ENCODE results near the gene UNC119B. TPM values are rescaled to one million over a fixed set of nuclear protein-coding genes. Genes with fewer than 3 reads are reported as not detected.
A peak's percentile ranks its signal among the peaks of the same experiment; 100 is the strongest.
"Not testable (repeated sequence)": the region's sequence is repeated elsewhere in the genome, so short reads cannot be mapped to it uniquely, and the experiment has no call there.

The UNC119B gene
- 11.2 and 15.0 TPM in 2 replicates for total RNA-seq (2014; rRNA removed; shearing (Covaris generic))

DNA sequence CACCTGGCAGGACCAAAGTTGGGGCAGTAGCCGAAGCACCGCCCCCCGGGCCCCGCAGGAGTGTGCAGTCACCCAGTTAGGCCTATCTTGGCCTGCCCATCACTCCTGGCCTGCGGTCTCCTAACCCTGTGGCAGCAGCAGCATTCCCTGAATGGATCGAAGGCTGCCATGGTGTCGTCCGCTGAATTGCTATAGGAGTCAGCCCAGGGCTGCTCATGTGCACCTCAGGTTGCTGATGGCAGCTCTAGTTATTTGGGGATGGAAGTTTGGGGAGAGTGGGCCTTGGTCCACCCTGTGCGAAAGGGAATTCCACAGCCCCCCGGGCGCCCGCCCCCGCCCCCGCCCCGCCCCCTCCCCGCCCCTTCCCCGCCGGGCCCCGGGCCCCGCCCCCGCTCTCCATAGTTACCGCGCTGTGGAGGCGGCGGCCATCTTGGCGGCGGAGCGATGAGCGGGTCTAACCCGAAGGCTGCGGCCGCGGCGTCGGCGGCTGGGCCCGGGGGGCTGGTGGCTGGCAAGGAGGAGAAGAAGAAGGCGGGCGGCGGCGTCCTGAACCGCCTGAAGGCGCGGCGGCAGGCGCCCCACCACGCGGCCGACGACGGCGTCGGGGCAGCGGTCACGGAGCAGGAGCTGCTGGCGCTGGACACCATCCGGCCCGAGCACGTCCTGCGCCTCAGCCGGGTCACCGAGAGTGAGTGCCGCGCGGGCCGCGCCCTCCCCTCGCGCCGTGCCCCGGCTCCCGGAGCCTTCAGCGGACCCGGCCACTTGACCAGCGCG, at the start of gene UNC119B:
UNC119B (plus strand) TSS at position 428 of the 774 bp plus-strand sequence; CDS start at position 445, 17 bp downstream.
- peak; percentile 74 for DNase-seq (ENCODE audit: low read depth)

DNA sequence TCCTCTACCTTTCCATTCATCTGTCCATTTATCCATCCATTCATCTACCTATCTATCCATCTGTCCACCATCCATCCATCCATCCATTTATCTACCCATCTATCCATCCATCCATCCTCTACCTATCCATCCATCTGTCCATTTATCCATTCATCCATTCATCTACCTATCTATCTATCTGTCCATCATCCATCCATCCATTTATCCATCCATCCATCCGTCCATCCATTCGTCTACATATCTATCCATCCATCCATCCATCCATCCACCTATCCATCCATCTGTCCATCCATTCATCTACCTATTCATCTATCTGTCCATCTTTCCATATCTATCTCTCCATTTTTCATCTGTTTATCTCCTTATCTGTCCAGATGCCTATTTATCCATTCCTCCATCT, 48.8 kb upstream of the UNC119B start:
- DNase-seq (ENCODE audit: low read depth) = no peak

DNA sequence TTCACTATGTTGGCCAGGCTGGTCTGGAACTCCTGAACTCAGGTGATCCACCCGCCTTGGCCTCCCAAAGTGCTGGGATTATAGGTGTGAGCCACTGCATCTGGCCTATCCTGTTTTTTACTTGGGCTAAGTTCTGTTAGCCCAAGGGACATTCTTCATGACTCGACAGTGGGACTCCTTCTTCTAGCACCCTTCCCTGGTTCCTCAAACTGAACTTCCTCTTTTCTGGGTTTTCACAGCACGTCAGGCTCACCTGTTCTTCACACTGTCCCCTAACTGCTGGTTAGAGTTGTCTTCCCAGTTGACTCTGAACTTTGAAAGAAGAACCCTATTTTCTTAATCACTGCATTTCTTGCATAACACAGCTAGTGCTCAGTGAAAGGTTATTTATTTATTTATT, 47.4 kb upstream of the UNC119B start:
- no peak for DNase-seq (ENCODE audit: low read depth)

DNA sequence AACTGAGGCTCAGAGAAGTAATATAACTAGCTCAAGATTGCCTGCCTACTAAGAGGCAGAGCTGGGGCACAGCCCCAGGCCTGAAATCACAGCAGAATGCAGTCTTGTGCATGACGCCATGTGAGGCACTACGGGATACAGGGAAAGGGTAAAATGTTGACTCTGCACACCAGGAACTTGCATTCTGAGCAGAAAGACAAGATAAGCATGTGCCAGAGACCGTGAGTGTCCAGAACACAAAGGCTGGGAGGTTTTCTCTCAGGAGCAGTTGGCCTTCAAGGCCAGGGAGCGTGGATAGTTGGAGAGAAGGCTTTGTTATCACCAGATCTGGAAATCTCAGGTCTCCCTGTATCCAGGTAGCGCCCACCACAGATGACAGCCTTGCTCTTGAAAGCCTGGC, 46.5 kb upstream of the UNC119B start:
- no peak for DNase-seq (ENCODE audit: low read depth)

DNA sequence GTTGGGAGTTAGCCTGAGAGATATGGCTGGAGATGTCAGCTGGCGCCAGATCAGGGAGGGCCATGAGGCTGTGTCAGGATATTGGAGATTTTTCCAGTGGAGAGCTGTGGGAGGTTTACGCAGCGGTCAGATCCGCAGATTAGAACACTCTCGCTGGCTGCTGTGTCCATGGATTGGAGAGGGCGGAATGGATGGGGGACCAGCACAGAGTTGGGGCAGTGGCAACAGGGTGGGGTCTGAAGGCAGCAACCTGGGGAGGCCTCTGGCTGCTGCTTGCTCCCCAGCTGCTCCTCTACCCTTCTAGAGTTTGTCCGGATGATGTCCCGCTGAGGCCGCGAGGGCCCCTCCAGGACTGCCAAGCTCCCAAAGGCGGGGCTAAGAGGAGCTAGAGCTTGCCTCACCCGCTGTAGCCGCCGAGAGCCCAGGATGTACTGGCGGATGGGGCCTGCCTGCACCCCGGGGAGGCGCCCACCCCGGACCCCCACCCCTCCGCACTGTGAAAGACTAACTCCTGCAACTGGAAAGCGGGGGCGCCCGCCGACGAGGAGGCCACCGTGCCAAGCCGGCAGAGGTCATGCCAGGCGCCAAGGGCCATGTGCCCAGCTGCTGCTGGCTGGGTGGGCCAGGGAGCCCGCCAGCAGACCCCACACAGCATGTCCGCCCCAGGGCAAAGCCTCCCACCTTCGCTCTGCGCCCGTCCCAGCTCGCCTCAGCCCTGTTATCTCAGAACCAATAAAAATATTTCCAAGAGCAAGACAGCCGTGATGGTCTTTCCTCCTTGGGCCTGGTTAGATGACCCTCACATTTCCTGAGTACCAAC, 43.5 kb upstream of the UNC119B start:
- no peak for DNase-seq (ENCODE audit: low read depth)

GRCh38 chr12:120668091-120668867, 42.0 kb upstream of the UNC119B start:
- no peak for DNase-seq (ENCODE audit: low read depth)

GRCh38 chr12:120668868-120669840, 41.1 kb upstream of the UNC119B start:
- peak; percentile 32 for DNase-seq (ENCODE audit: low read depth)

DNA sequence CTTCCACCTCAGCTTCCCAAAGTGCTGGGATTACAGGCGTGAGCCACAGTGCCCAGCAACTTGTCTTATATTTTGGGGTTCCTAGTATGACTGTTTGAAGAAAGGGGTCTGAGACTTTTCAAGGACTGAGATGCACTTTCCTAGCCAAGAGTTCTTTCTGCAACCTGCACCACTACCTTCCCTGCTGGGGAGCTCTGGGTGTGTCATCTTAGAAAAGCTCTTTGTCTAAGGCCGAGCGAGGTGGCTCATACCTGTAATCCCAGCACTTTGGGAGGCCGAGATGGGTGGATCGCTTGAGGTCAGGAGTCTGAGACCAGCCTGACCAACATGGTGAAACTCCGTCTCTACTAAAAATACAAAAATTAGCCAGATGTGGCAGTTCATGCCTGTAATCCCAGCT, 40.0 kb upstream of the UNC119B start:
- DNase-seq (ENCODE audit: low read depth) = not testable (repeated sequence)

- DNase-seq (ENCODE audit: low read depth) = no peak
Measured at GRCh38 chr12:120670667-120671066, 39.6 kb upstream of the UNC119B start.

DNA sequence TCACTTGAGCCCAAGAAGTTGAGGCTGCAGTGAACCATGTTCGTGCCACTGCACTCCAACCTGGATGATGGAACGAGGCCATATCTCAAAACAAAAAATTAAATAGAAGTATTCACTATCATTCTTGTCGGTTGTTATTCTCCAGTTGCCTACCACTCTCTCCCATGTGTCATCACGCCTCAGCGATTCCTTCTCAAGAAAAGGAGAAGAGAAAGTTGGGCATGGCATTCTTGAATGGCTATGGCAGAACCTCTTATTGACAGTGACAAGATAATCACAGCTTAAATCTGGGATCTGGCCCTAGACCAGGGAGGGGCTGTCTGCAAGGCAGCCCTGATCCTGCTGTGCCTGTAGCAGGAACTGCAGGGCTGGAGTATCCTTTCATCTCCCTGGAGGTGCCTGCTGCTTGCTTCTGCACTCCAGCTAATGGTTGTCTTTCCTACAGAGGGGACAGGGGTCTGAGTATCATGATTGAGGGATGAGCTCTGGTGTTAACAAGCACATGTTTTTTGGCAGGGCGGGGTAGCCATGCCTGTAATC, 36.1 kb upstream of the UNC119B start:
- DNase-seq (ENCODE audit: low read depth) = no peak

DNA sequence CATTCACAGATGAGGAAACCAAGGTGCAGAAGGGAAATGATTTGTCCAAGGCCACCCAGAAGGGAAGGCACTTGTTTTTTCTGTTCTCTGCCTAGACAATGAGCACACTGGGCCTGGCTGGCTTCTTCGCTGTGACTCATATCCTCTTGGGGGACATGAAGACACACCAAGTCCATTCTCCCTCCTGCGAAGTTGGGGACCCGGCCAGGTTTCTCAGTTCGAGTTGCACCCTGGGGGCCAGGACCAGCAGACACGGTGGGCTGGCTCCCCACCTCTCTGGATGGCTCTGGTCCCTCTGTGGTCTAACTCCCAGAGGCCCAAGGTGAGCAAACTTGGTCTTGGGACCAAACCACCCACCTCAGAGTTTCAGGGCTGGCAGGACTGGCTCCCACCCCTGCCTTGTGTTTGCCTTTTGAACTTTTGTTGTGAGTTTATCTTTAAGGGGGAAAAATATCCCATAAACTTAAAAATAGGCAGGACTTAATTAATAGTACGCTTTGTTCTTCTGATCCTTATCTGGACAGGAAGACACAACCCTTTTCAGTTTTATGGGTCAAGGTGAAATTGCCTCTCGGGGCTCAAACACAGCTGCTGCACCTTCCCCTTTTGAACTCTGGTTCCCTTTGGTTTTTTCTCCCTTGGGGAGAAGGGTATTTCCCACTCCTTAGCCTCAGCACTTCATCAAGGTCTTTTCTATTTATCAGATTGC, 32.3 kb upstream of the UNC119B start:
- peak; percentile 87 for DNase-seq (ENCODE audit: low read depth)

GRCh38 chr12:120678572-120678971, 31.7 kb upstream of the UNC119B start:
- peak; percentile 65 for DNase-seq (ENCODE audit: low read depth)

DNA sequence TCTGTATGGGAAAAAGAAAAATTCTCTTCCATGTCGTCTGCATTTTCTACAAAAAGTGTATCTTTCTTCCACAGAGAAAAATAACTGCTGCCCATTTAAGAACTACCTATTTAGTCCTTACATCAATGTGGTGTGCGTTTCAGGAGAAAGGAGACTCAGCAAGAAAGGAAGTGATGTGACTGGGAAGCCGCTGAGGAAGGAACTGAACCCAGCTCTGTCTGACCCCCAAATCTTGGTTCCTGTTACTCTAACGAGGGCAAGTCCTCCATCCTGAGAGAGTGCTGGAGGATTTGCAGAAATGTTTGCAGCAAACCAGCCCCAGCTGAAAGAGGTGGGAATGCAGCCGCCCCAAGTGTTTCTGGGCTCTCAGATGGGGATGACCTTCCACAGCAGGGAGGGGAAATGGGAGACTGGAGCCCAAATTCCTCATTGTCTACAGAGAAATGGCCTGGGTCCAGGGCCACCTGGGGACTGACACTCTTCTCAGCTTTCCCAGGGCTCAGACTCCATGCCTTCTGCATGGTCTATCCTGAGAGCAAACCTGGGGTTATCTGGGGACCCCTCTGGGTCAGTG, 30.0 kb upstream of the UNC119B start:
- no peak for DNase-seq (ENCODE audit: low read depth)

GRCh38 chr12:120684523-120684932, 25.7 kb upstream of the UNC119B start:
- no peak for DNase-seq (ENCODE audit: low read depth)

GRCh38 chr12:120685522-120685921, 24.7 kb upstream of the UNC119B start:
- DNase-seq (ENCODE audit: low read depth) = no peak

GRCh38 chr12:120686151-120686689, 24.0 kb upstream of the UNC119B start:
- DNase-seq (ENCODE audit: low read depth) = peak; percentile 99

- DNase-seq (ENCODE audit: low read depth) = peak; percentile 99
Measured at GRCh38 chr12:120686690-120687577, 23.3 kb upstream of the UNC119B start, which contains the start of gene MLEC. TSS of gene MLEC (plus strand) at chr12:120687149. CDS start at chr12:120687297, 148 bp downstream.
